GM18508 (cell line): ENCODE results near the gene SRSF9.

Experiments
- ATAC-seq: cut with Tn5 transposase; IDR thresholded peaks from one replicate; pipeline ENCODE4 v1.9.1; 2021; ENCODE audit warnings: moderate number of reproducible peaks; ENCODE audit not compliant: insufficient read depth, unreplicated experiment

Gene SRSF9

DNA sequence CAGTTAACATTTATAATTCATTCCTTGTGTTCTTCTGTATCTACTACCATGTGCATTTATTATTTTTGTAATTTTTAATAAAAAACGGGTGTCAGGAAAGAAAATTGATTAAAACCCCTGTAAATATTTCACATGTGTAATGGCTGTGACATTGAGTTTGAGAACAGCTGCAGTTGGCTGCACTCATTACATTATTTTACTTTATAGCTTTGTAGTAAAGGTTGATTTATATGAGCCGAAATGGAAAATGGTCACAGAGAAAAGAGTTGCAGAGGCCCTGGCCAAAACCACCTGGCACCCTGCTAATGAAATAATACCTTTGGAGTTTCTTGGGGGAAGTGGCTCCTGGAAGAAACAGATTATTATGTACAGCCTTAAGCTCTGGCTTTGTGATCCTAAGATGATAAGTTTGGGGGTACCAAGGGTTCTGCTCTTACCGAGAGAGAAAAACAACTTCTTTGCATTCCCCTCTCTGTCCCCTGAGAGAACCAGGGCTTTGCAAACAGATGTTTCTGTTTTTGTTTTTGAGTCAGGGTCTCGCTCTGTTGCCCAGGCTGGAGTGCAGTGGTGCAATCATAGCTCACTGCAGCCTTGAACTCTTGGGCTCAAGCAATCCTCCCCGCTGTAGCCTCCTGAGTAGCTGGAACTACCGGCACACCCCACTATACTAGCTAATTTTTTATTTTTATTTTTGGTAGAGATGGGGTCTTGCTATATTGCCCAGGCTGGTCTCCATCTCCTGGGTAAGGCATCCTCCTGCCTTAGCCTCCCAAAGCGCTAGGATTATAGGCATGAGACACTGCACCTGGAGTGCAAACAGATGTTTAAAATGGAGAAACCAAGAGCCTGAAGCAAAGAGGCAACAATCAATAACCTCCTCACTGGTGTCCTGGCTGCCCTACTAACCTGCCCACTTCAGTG is 16.7 kb upstream of the SRSF9 start:
- ATAC-seq, result no peak

DNA sequence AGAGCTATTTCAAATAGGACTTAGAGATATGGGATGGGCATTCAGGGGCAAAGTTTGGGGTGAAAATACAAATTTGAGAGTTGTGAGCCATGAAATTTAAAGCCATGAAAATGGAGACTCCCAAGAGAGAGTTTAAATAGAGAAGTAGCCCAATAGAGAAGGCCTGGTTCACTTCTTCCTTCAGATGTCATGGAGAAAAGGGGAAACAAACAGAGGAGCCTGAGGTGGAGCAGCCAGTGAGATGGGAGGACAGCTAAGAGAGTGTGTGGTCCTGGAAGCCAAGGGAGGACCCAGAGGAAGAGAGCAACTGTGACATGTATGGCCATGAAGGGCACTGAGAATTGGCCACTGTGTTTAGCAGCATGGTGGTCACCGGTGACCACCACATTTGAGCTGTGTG is 14.1 kb upstream of the SRSF9 start:
- no peak for ATAC-seq

DNA sequence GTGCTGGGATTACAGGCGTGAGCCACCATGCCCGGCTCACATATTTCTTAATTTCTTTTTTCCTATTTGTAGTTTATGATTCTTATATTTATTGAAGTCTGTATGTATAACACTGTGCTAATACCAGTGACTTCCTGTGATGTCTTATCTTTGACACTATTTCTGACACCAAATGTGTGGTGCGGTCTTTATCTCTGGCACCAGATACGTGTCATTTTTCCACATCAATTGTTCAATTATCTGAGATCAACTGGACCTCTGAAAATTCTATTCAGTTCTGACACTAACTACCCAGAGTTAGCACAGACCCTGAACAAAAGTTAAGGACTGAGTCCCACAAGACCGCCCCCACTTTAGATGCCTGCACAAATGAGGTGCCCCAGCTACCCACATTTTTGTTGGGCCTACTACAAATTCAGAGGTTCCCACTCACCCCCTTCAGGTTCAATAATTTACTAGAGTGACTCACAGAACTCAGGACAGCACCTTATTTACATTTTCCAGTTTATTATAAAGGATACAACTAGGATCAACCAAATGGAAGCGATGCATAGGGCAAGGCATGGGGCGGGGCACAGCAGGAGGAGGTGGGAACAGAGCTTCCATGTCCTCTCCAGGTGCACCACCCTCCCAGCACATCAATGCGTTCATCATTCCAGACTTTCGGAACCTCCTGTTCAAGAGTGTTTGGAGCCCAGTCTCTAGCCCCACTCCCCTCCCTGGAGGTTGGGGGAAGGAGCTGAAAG is 11.6 kb upstream of the SRSF9 start:
- ATAC-seq, result no peak

DNA sequence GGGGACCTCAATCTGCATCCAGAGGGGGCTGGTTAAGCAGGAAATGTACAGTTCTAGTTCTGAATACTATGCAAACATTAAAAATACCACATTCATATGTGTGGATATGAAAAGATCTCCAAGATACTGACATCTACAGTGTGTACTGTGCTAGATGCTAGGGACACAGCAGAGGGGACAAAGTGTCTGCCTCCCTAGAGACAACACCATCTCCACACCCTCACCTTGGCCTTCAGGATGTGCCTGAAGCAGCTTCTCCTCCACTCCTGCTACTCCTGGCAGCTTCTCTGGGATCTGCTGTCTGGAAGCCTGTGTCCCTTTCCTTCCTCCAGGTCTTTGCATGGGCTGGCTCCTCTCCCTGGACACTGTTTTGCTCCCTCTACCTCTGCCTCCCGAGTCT is 10.7 kb upstream of the SRSF9 start:
- no peak for ATAC-seq

DNA sequence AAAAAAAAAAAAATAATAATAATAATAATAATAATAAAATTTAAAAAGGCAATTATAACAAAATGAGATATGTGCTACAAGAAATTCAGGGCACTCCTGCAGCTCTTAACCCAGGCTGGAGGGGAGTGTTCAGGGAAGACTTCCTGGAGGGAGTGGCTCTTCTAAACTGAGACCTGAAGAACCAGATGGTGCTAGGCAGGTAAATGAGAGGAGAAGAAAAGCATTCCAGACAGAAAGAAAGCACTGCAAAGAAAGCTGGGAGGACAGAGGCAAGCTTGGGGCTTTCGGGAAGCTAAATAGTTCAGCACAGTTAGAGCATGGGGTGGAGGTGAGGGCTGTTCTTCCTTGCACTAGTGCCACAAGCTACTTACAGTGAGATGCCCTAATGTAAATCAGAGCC is 9.9 kb upstream of the SRSF9 start:
- ATAC-seq, result no peak

DNA sequence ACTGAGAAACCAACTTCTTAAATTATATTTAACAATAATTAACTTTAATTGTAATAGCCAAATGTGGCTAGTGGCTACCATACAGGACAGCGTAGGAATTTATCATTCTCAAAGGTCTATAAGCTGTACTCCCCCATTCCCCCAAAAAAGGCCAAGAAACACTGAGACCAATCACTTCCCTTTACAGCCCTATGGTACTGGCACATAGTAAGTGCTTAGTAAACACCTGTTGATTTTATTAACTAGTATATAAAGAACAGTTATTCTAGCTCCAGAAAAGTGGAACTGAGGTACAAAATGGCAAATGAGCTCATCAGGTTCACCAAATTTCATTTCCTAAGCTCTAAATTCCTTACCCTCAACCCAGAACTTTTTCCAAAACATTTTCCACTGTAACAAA is 6.1 kb upstream of the SRSF9 start:
- no peak for ATAC-seq

DNA sequence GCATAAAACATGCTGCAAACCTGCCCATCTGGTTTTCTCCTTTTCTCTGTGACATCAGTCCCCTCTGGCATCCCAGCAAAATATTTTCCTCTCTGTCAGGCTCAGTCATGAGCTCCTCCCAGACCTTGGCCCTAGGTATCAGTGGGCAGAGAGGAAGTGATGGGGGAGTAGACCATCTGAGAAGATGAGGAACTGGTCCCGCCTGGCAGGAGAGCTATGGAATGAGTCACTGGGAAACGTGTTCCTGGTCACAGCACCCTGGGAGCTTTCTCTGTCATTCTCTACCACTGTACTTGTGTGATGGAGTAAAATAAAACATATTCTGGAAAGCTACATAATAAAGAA is 5.0 kb upstream of the SRSF9 start:
- ATAC-seq, result no peak

DNA sequence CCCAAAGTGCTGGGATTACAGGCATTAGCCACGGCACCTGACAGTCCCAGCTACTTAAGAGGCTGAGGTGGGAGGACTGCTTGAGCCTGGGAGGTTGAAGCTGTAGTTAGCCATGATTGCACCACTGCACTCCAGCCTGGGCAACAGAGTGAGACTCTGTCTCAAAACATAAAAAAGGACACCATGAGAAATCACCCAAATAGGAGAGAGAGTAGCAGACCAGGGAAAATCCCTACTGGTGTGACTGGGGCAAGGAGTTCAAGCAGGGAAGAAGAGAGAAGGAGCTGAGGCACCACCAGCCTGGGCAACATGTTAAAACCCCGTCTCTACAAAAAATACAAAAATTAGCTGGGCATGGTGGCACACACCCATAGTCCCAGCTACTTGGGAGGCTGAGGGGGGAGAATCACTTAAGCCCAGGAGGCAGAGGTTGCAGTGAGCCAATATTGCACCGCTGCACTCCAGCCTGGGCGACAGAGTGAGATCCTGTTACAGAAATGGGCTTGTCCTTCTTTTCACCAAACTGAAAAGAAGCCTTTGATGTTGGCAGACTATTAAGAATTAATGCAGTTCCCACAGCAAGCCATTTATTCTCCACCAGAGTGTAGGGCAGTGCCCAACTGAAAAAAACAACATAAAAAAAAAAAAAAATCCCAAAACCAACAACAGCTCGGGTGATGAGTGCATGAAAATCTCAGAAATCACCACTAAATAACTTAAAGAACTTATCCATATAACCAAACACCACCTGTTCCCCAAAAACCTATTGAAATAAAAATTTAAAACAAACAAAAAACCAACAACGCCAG is 4.5 kb upstream of the SRSF9 start:
- ATAC-seq, result no peak

DNA sequence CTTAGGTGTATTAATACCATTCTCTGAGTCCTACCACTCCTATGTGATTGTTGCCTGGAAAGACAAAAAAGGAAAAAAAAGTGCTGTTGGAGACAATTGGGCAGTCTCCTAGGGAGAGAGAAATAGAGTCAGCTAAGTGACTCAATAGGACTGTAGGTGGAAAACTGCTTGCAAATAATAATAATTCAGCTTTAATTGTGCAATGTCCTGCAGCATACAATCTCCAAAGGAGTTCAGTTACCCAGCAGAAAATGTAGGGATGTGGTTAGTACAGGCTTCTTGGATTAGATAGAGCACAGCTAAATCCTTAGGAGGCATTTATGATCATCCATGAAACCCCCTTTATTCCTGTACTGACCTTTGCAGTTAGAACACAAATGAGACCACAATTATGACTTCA is 3.0 kb upstream of the SRSF9 start:
- ATAC-seq, result no peak

DNA sequence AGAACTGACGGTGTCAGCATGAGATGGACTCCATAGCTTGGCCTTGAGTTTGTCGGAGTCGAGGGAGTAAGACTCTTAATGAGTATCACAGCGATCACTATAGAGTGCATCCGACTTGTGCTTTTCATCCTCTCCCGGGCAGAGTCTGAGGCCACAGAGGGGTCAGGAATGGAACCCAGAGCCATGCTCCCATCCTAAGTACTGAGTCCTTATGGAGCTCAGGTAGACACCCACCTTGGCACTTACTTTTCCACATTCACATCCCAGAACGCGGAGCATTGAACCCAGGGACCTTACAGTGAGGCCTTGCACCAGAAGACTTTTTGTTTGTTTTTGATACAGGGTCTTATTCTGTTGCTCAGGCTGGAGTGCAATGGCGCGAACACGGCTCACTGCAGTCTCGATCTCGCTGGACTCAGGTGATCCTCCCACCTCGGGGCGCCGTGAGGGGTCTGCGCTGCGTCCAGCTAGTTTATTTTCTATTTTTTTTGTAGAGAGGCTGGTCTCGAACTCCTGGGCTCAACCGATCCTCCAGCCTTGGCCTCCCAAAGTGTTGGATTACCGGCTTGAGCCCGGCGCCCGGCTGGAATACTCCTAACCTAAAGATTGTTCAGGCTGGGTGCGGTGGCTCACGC is 719 bp upstream of the SRSF9 start:
- no peak for ATAC-seq

DNA sequence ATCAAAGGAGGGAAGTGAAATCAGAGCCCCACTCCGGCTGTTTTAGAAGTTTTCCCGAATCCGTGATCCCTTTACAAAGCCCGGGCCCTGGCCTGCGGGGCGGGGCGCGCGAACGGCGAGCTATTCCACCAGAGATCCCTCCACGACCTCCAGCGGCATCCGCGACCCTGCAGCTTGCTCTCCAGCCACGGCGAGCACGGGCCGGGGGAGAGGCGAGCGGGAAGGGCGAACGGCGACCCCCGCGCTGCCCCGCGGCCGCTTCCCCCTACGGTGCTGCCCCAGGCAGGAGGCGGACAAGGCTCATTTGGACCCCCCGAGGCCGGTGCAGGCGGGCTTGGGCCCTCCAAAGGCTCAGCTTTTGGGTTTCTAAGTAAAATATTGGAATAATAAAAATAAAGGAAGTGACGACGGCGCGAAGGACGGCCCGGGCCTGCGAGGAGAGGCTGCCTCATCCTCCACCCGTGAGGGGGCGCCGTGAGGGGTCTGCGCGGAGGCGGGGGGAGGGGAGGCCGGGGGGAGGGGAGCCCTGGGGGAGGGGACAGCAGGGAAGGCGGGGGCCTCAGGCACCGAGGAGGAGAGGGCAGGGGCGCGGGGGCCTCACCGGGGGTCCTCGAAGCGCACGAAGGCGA is 613 bp downstream of the SRSF9 start:
- ATAC-seq, result no peak

DNA sequence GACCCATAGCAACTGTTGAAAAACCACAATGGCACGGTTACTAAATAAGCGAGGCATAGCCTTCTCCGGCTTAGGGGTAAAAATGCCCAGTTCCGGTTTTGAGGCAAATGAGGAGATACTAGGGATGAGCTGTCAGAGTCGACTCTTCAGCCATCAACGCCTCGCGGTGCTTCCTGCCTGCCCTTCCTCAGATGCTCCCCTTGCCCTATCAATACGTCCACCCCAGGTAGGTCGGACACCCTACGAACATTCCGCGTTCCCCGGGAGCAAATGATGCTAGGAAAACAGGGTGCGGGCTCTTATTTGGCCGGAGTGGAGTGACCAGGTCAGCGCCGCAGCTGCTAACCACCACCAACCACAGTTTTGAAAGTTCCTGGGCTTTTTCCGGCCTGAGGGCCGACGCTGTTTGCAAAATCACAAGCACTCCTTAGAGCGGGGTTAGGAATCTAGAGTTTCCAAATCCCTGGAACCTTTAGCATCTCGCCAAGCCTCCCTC is 1.2 kb downstream of the SRSF9 start:
- no peak for ATAC-seq

DNA sequence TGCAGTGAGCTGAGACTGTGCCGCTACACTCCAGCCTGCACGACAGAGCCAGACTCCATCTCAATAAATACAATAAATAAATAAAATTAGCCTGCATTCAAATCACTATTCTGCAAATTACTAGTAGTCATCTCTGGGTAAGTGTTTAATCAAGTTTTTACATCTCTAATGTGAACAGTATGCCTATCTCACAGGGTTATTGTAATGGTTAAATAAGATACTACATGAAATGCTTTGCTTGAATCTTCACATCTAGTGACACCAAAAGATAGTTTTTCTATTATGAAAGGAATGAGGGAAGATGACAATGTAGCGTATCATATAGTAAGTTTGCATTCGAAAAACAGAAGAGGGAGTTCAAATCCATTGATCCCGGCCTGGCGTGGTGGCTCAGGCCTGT is 2.1 kb downstream of the SRSF9 start:
- no peak for ATAC-seq

DNA sequence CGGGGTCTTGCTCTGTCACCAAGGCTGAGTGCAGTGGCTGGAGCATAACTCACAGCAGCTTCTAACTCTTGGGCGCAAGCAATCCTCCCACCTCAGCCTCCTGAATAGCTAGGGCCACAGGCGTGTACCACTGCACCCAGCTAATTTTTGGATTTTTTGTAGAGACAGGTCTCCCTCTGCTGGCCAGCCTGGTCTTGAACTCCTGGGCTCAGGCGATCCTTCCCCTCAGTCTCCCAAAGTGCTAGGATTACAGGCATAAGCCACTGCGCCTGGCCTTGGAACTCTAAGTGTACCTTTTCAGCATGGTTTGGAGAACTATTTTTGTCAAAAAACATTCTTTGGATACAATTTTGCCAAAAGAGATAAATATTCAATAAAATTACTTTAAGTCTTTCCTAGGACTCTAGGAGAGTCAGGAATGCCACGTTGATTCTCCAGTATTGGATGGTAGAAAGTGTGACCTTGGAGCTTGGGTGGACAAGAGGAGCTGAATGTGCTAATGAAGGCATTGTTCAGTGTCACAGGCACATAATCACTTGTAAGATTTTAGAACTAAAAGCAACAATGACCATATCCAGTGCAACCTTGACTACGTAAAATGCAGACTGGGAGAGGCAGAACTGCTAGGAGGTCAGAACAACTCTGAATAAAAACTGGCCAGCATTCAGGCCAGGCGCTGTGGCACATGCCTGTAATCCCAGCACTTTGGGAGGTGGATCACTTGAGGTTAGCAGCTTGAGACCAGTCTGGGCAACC is 2.8 kb downstream of the SRSF9 start:
- ATAC-seq, result no peak

DNA sequence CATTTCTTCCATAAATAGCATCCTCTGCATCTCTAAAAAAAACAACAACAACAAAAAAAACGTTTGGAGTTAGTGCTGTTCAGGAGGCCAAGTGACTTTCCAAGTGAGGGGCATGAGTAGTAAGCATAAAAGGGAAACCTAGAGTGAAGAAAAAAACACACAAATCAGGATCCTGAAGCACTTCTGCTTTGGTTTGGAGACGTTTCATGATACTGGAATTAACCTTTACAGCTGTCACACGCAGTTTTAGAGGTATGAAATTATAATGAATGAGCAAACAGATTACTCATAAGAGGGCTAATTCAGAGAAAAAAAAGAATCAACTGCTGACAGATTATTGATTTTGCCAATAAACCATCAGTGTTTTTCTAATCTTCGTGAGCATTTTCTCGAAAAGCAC is 3.8 kb downstream of the SRSF9 start:
- ATAC-seq, result no peak

DNA sequence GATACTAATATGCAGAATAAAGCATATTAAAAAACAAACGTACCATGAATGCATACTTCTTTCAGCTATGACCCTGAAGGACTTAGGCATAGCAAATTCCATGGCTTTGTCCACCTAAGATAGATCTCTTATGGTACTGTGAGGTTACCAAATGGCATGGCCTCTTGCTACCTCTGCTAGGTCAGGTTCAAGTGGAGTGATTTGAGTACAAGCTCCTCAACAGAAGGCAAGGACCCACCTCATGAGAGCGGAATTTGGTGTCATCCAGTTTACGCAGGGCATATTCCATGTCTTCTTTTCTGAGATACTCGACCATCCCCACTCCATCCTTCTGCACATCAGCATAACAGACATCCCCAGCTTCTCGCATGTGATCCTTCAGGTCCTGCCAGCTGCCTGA is 5.8 kb downstream of the SRSF9 start:
- no peak for ATAC-seq

DNA sequence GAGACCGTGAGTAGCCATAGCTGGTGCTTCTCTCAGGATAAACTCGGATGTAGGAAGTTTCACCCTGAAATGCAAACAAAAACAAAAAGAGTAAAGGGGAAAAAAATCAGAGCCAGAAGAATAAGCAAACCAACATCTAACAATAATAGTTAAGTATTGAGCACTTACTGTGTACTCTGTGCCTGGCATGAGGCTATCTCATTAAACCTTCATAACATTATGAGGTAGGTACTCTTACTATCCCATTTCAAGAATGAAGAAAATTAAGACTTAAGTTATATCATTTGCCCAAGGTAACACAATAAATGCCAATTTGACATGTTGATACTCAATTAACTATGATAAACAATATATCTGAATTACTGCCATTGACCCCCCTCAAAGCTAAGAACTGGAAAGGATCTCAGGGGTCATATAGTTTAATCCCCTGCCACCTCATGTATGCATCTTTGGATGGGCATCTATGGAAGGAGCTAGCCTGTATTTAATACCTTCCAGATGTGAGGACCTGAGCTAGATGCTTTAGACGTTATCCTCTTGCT is 7.4 kb downstream of the SRSF9 start:
- ATAC-seq, result no peak

DNA sequence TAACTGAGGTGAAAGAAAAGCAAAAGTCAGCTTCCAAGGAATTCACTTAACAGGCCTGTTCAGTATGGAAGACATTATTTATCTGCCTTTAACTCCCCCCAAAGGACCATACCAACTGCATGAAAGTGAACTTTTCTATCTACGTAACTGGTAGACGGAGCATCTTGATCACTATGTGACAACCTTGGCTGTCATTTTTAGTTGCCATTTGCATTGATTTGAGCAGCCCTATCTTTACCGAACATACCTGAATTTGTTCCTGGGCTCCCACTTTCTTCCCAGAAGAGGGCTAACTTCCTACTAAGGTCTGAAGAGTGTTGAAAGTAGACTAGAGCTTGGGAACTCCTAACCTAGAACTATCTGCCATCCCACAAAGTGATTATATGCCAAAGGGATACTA is 9.4 kb downstream of the SRSF9 start:
- ATAC-seq, result no peak

DNA sequence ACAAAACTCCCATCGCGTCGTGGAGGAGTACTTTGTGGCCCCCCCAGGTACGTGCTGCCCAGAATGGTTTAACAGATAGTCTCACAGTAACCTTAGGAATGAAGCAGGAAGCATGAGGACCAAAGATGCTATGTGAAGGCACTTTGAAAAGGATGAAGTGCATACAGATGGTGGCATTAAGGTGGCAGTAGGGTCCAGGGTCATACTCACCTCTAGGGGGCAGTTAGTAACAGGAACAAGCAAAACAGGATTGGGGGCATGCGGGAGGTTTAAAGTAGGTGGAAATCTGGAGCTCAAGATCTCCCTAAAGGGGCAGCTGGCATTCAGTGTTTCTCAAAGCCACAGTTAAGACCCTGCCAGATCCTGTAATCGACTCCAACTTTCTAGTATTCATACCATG is 12.4 kb downstream of the SRSF9 start:
- ATAC-seq, result no peak
